Activated CD4-positive, alpha-beta T cell treated with anti-CD3 and anti-CD28 coated beads, Interleukin-2, amount 10 ng/mL, durations not matched to agents 7 days and 5 days (primary cell): ENCODE data around the gene LY6G5B. TPM values are rescaled to one million over a fixed set of nuclear protein-coding genes. Genes with fewer than 3 reads are reported as not detected.

Experiments
- CTCF ChIA-PET: fragments of 350-600 bp; sonication (Branson Sonifier 250); formaldehyde crosslinking; loops from one replicate; lab custom pipeline; 2021; ENCODE audit warnings: antibody characterized with exemption; lab: Charles Lee
- POLR2A ChIA-PET: fragments of 350-600 bp; sonication (Branson Sonifier 250); formaldehyde crosslinking; loops from one replicate; lab custom pipeline; 2021; ENCODE audit warnings: antibody characterized with exemption; lab: Charles Lee
- DNase-seq: peaks from one replicate; pipeline ENCODE4 v3.0.0-alpha.2; 2020
- H3K27ac Mint-ChIP-seq: one replicate; pipeline ENCODE4 v1.8.0; 2021; ENCODE audit warnings: mild to moderate bottlenecking, moderate library complexity, mixed read lengths
- H3K27me3 Mint-ChIP-seq: one replicate; pipeline ENCODE4 v1.8.0; 2021; ENCODE audit warnings: mixed read lengths
- H3K36me3 Mint-ChIP-seq: one replicate; pipeline ENCODE4 v1.8.0; 2021; ENCODE audit warnings: low read depth, mixed read lengths
- H3K4me1 Mint-ChIP-seq: one replicate; pipeline ENCODE4 v1.8.0; 2021; ENCODE audit warnings: mixed read lengths
- H3K4me3 Mint-ChIP-seq: one replicate; pipeline ENCODE4 v1.8.0; 2021; ENCODE audit warnings: mild to moderate bottlenecking, moderate library complexity, mixed read lengths
- H3K9me3 Mint-ChIP-seq: one replicate; pipeline ENCODE4 v1.8.0; 2021; ENCODE audit warnings: mixed read lengths
- total RNA-seq, 2 experiments: library from RNA; stranded (reverse); gene quantifications; one replicate each; pipeline ENCODE4 v1.2.3, GENCODE V29; 2021

LY6G5B gene
- total RNA-seq = 10 to 100 TPM; 26.0 to 27.4 TPM

GRCh38 chr6:31669676-31670075 lies at the start of gene LY6G5B:
LY6G5B (plus strand) TSS chr6:31669976; CDS start chr6:31670951, 975 bp downstream.
- Mint-ChIP-seq H3K4me3 (no peak within 1 kb of the TSS), H3K9me3 (no peaks in the 10 kb centered on the region), H3K36me3 (peaks cover 62% of the 10 kb centered on the region), H3K27ac (peak within 1 kb of the TSS; percentile 13), H3K27me3 (no peaks in the 10 kb centered on the region), H3K4me1 (peaks cover 31% of the 10 kb centered on the region)
- ChIA-PET POLR2A (interaction anchor here (0.9 kb wide), 1 partner anchor 9 kb away, joined by 3 read pairs; the partner anchor contains the start of gene C6orf47), CTCF (interaction anchor here (0.6 to 1.2 kb wide), 3 partner anchors 11 to 100 kb away, joined by 3 to 4 read pairs (median 3); partner anchors contain the start of gene LY6G5C)
- no peak for DNase-seq

GRCh38 chr6:31620586-31621319 lies 49.0 kb upstream of the LY6G5B start, which contains the start of gene PRRC2A:
PRRC2A (plus strand) TSS chr6:31620715; CDS start chr6:31622790, 2,075 bp downstream.
- H3K27me3 Mint-ChIP-seq = no peaks in the 10 kb centered on the region
- DNase-seq = peak; percentile 80
- peaks cover 49% of the 10 kb centered on the region for H3K36me3 Mint-ChIP-seq
- ChIA-PET CTCF (interaction anchor here (0.9 to 3.5 kb wide), 3 partner anchors 22 to 45 kb away, joined by 3 to 12 read pairs (median 3); partner anchors contain the start of genes LTB and TNF), POLR2A (interaction anchor here (0.6 kb wide), 1 partner anchor 9 kb away, joined by 3 read pairs; no protein-coding TSS in a partner anchor)
- H3K27ac Mint-ChIP-seq = peak within 1 kb of the TSS; percentile 95
- H3K4me3 Mint-ChIP-seq = peak within 1 kb of the TSS; percentile 86
- peaks cover 43% of the 10 kb centered on the region for H3K4me1 Mint-ChIP-seq
- no peaks in the 10 kb centered on the region for H3K9me3 Mint-ChIP-seq

GRCh38 chr6:31621320-31621939 lies 48.3 kb upstream of the LY6G5B start:
- ChIA-PET POLR2A (interaction anchor here (0.6 to 1.0 kb wide), 2 partner anchors 30 to 116 kb away, joined by 3 read pairs; no protein-coding TSS in a partner anchor), CTCF (interaction anchor here (1.0 to 4.3 kb wide), 6 partner anchors 14 to 82 kb away, joined by 3 to 16 read pairs (median 6); partner anchors contain the start of gene BAG6)
- H3K4me1 Mint-ChIP-seq = peaks cover 36% of the 10 kb centered on the region
- peak overlapping the region; percentile 86 for H3K4me3 Mint-ChIP-seq
- no peaks in the 10 kb centered on the region for H3K9me3 Mint-ChIP-seq
- peak overlapping the region; percentile 92 for H3K27ac Mint-ChIP-seq
- H3K27me3 Mint-ChIP-seq = no peaks in the 10 kb centered on the region
- DNase-seq = no peak
- H3K36me3 Mint-ChIP-seq = peaks cover 52% of the 10 kb centered on the region

- H3K27ac Mint-ChIP-seq = peak overlapping the region; percentile 92
- no peaks in the 10 kb centered on the region for H3K9me3 Mint-ChIP-seq
- H3K4me3 Mint-ChIP-seq = peak overlapping the region; percentile 86
- no peaks in the 10 kb centered on the region for H3K27me3 Mint-ChIP-seq
- DNase-seq = no peak
- H3K4me1 Mint-ChIP-seq = peaks cover 32% of the 10 kb centered on the region
- ChIA-PET CTCF (interaction anchor here (0.6 to 4.3 kb wide), 7 partner anchors 14 to 83 kb away, joined by 3 to 16 read pairs (median 5); partner anchors contain the start of gene BAG6), POLR2A (interaction anchor here (0.6 to 1.0 kb wide), 2 partner anchors 30 to 116 kb away, joined by 3 read pairs; no protein-coding TSS in a partner anchor)
- peaks cover 53% of the 10 kb centered on the region for H3K36me3 Mint-ChIP-seq
Observed at GRCh38 chr6:31621991-31622390, 47.8 kb upstream of the LY6G5B start.

- no peaks in the 10 kb centered on the region for H3K9me3 Mint-ChIP-seq
- peaks cover 59% of the 10 kb centered on the region for H3K36me3 Mint-ChIP-seq
- CTCF ChIA-PET = interaction anchor here (0.6 to 4.3 kb wide), 8 partner anchors 13 to 222 kb away, joined by 3 to 16 read pairs (median 4); partner anchors contain the start of genes ATP6V1G2 and BAG6
- H3K27me3 Mint-ChIP-seq = no peaks in the 10 kb centered on the region
- DNase-seq = no peak
- peak overlapping the region; percentile 86 for H3K4me3 Mint-ChIP-seq
- H3K4me1 Mint-ChIP-seq = peaks cover 37% of the 10 kb centered on the region
- peak overlapping the region; percentile 92 for H3K27ac Mint-ChIP-seq
- POLR2A ChIA-PET = interaction anchor here (0.7 to 1.0 kb wide), 2 partner anchors 30 to 115 kb away, joined by 3 to 10 read pairs; no protein-coding TSS in a partner anchor
Observed at GRCh38 chr6:31622684-31623091, 47.1 kb upstream of the LY6G5B start.

- CTCF ChIA-PET = interaction anchor here (4.3 kb wide), 1 partner anchor 28 kb away, joined by 16 read pairs; the partner anchor contains the start of gene BAG6
- POLR2A ChIA-PET = no interaction called here
- Mint-ChIP-seq H3K9me3 (no peaks in the 10 kb centered on the region), H3K36me3 (peaks cover 68% of the 10 kb centered on the region), H3K27ac (no peak overlapping the region), H3K27me3 (no peaks in the 10 kb centered on the region), H3K4me1 (peaks cover 32% of the 10 kb centered on the region), H3K4me3 (no peak overlapping the region)
- no peak for DNase-seq
Observed at GRCh38 chr6:31624070-31624469, 45.7 kb upstream of the LY6G5B start.

- Mint-ChIP-seq H3K4me1 (peaks cover 21% of the 10 kb centered on the region), H3K4me3 (no peak overlapping the region), H3K9me3 (no peaks in the 10 kb centered on the region), H3K27me3 (no peaks in the 10 kb centered on the region), H3K27ac (no peak overlapping the region), H3K36me3 (peaks cover 81% of the 10 kb centered on the region)
- no peak for DNase-seq
- ChIA-PET POLR2A (no interaction called here), CTCF (interaction anchor here (1.1 to 1.4 kb wide), 3 partner anchors 10 to 29 kb away, joined by 3 to 6 read pairs (median 3); no protein-coding TSS in a partner anchor)
Observed at GRCh38 chr6:31626952-31627351, 42.8 kb upstream of the LY6G5B start.

- Mint-ChIP-seq H3K27ac (no peak overlapping the region), H3K9me3 (no peaks in the 10 kb centered on the region)
- CTCF ChIA-PET = interaction anchor here (1.4 kb wide), 1 partner anchor 17 kb away, joined by 3 read pairs; no protein-coding TSS in a partner anchor
Observed at GRCh38 chr6:31627690-31628287, 42.0 kb upstream of the LY6G5B start.

GRCh38 chr6:31629014-31629413 lies 40.8 kb upstream of the LY6G5B start:
- ChIA-PET CTCF (interaction anchor here (0.6 kb wide), 1 partner anchor 58 kb away, joined by 3 read pairs; no protein-coding TSS in a partner anchor), POLR2A (no interaction called here)
- H3K27ac Mint-ChIP-seq = no peak overlapping the region
- H3K36me3 Mint-ChIP-seq = peaks cover 76% of the 10 kb centered on the region
- peaks cover 7% of the 10 kb centered on the region for H3K4me1 Mint-ChIP-seq
- DNase-seq = no peak
- H3K4me3 Mint-ChIP-seq = no peak overlapping the region
- H3K27me3 Mint-ChIP-seq = no peaks in the 10 kb centered on the region
- no peaks in the 10 kb centered on the region for H3K9me3 Mint-ChIP-seq

More at GRCh38 chr6:31627690-31628287, 42.0 kb upstream of the LY6G5B start:
- Mint-ChIP-seq H3K4me3 (no peak overlapping the region), H3K27me3 (no peaks in the 10 kb centered on the region), H3K36me3 (peaks cover 76% of the 10 kb centered on the region), H3K4me1 (peaks cover 13% of the 10 kb centered on the region)
- no peak for DNase-seq
- POLR2A ChIA-PET = no interaction called here

- H3K27ac Mint-ChIP-seq = no peak overlapping the region
- no peaks in the 10 kb centered on the region for H3K9me3 Mint-ChIP-seq
- ChIA-PET CTCF (interaction anchor here (0.6 to 1.3 kb wide), 4 partner anchors 8 to 1325 kb away, joined by 3 to 4 read pairs (median 3); no protein-coding TSS in a partner anchor), POLR2A (interaction anchor here (0.8 kb wide), 1 partner anchor 10 kb away, joined by 3 read pairs; no protein-coding TSS in a partner anchor)
- DNase-seq = no peak
- peaks cover 7% of the 10 kb centered on the region for H3K4me1 Mint-ChIP-seq
- no peak overlapping the region for H3K4me3 Mint-ChIP-seq
- no peaks in the 10 kb centered on the region for H3K27me3 Mint-ChIP-seq
- peaks cover 75% of the 10 kb centered on the region for H3K36me3 Mint-ChIP-seq
Observed at GRCh38 chr6:31630177-31630934, 39.4 kb upstream of the LY6G5B start.

- no peak for DNase-seq
- ChIA-PET POLR2A (no interaction called here), CTCF (interaction anchor here (0.6 kb wide), 1 partner anchor 1324 kb away, joined by 3 read pairs; no protein-coding TSS in a partner anchor)
- no peak overlapping the region for H3K27ac Mint-ChIP-seq
- H3K36me3 Mint-ChIP-seq = peaks cover 73% of the 10 kb centered on the region
- no peaks in the 10 kb centered on the region for H3K9me3 Mint-ChIP-seq
- H3K27me3 Mint-ChIP-seq = no peaks in the 10 kb centered on the region
- no peak overlapping the region for H3K4me3 Mint-ChIP-seq
- peaks cover 8% of the 10 kb centered on the region for H3K4me1 Mint-ChIP-seq
Observed at GRCh38 chr6:31631209-31631608, 38.6 kb upstream of the LY6G5B start.
